K562 (cell line): ENCODE data around the gene TBC1D2. TPM values are rescaled to one million over a fixed set of nuclear protein-coding genes. Genes with fewer than 3 reads are reported as not detected.
A peak's percentile ranks its signal among the peaks of the same experiment; 100 is the strongest.

Source experiments
- DIDO1 ChIP-seq: fragments of 450-650 bp; IDR thresholded peaks from 2 replicates; pipeline ENCODE4 v1.6.1; 2016; ENCODE audit warnings: low read depth, missing biosample characterization, missing genetic modification characterization
- ELF1 ChIP-seq: fragments of 200-800 bp; sonication (Bioruptor generic); IDR thresholded peaks from 2 replicates; pipeline ENCODE4 v1.6.1; 2016; ENCODE audit warnings: missing genetic modification characterization, missing compliant biosample characterization
- GTF2A2 ChIP-seq: IDR thresholded peaks from 2 replicates; pipeline ENCODE4 v1.6.1; 2016; ENCODE audit warnings: mild to moderate bottlenecking, missing genetic modification characterization, missing compliant biosample characterization
- MYNN ChIP-seq, 2 experiments: sonication (generic); formaldehyde crosslinking in 1 of 2; IDR thresholded peaks; 2 replicates each; pipeline versions ENCODE4 v1.5.0 to v1.6.1; 2016 to 2020; ENCODE audit warnings: antibody characterized with exemption in 1 of 2, missing genetic modification reagents in 1 of 2
- RBFOX2 ChIP-seq: fragments of 200-400 bp; formaldehyde crosslinking; IDR thresholded peaks from 2 replicates; pipeline ENCODE4 v1.6.1; 2017; ENCODE audit warnings: low read depth, mild to moderate bottlenecking, low read length, moderate library complexity
- RCOR1 ChIP-seq, 2 experiments: IDR thresholded peaks; 2 replicates each; pipeline ENCODE4 v1.6.1; 2012; ENCODE audit warnings: low read depth in 2 of 2, low read length in 2 of 2, borderline replicate concordance in 1 of 2, improper control_type of control experiment in 1 of 2
- SIRT6 ChIP-seq: IDR thresholded peaks from one replicate; pipeline ENCODE4 v1.6.1; 2012; ENCODE audit warnings: low read depth, mild to moderate bottlenecking, control low read depth, inconsistent platforms, low read length, moderate library complexity
- U2AF1 ChIP-seq: fragments of 200-400 bp; formaldehyde crosslinking; optimal IDR thresholded peaks from 2 replicates; pipeline ENCODE3; 2017; ENCODE audit warnings: mild to moderate bottlenecking, low read depth, low read length, moderate library complexity
- ZNF644 ChIP-seq: fragments of 200-800 bp; sonication (Bioruptor generic); IDR thresholded peaks from 2 replicates; pipeline ENCODE4 v1.6.1; 2016; ENCODE audit warnings: low read depth, missing genetic modification characterization, missing compliant biosample characterization
- ZNF707 ChIP-seq: fragments of 250-450 bp; sonication (Bioruptor Pico); conservative IDR thresholded peaks from 2 replicates; pipeline ENCODE4 v1.8.0; 2022; ENCODE audit warnings: inconsistent platforms, mild to moderate bottlenecking, moderate library complexity
- polyA plus RNA-seq, 8 experiments: library from polyadenylated mRNA; depleted of rRNA in 4 of 8; stranded (reverse) in 5 of 8; unstranded in 3 of 8; fragments of >200 nt; fragmentation: Nextera tagmentation in 2 of 8; fragmentation: Illumina TruSeq in 1 of 8; extraction: Ambion mirVana in 2 of 8; extraction: Trizol in 1 of 8; gene quantifications; 2 replicates each; pipeline versions ENCODE4 v1.2.1 to v1.2.3, GENCODE V29; 2011 to 2014; ENCODE audit warnings: inconsistent platforms in 1 of 8, missing spikeins in 1 of 8
- total RNA-seq, 7 experiments: library from RNA; depleted of rRNA in 6 of 7; stranded (reverse); fragments of >200 nt in 6 of 7; fragmentation: Illumina TruSeq in 2 of 7; extraction: Trizol in 2 of 7; gene quantifications; 2 replicates each; pipeline versions ENCODE4 v1.2.1 to v1.2.3, GENCODE V29; 2011 to 2021; ENCODE audit warnings: low replicate concordance in 1 of 7
- TF ChIP-seq, protein P1 (sequence below): IDR thresholded peaks from 2 replicates; pipeline ENCODE4 v1.6.1; 2016; ENCODE audit warnings: missing genetic modification characterization, missing compliant biosample characterization
- TF ChIP-seq, protein P2 (sequence below): sonication (generic); formaldehyde crosslinking; IDR thresholded peaks from 2 replicates; pipeline ENCODE4 v1.8.1; 2022; ENCODE audit warnings: missing genetic modification reagents
- TF ChIP-seq, protein P3 (sequence below), 2 experiments: IDR thresholded peaks; 2 replicates each; pipeline ENCODE4 v1.6.1; 2011; ENCODE audit warnings: borderline replicate concordance in 1 of 2, control low read depth in 1 of 2, low read depth in 1 of 2, low read length in 1 of 2, mild to moderate bottlenecking in 1 of 2, mixed read lengths in 1 of 2, moderate library complexity in 1 of 2; ENCODE audit not compliant: insufficient read depth in 1 of 2, insufficient read length in 1 of 2, poor library complexity in 1 of 2, severe bottlenecking in 1 of 2; ENCODE audit errors: extremely low read depth in 1 of 2
- TF ChIP-seq, protein P4 (sequence below): IDR thresholded peaks from 3 replicates; pipeline ENCODE4 v1.6.1; 2011; ENCODE audit warnings: borderline replicate concordance, mild to moderate bottlenecking; ENCODE audit not compliant: insufficient read length, insufficient read depth
- TF ChIP-seq, protein P5 (sequence below): fragments of 450-650 bp; IDR thresholded peaks from 2 replicates; pipeline ENCODE4 v1.6.1; 2018; ENCODE audit not compliant: partially characterized antibody
- TF ChIP-seq, protein P6 (sequence below): sonication (generic); formaldehyde crosslinking; IDR thresholded peaks from 2 replicates; pipeline ENCODE4 v1.8.0; 2022; ENCODE audit warnings: mild to moderate bottlenecking, missing genetic modification reagents

Gene TBC1D2
- total and polyA plus RNA-seq, 9 of the 15 experiments (the other 6 are each of a cell fraction or from before 2014, with no cell fraction given) = 0.10 to 7.0 (median 2.5) TPM

DNA sequence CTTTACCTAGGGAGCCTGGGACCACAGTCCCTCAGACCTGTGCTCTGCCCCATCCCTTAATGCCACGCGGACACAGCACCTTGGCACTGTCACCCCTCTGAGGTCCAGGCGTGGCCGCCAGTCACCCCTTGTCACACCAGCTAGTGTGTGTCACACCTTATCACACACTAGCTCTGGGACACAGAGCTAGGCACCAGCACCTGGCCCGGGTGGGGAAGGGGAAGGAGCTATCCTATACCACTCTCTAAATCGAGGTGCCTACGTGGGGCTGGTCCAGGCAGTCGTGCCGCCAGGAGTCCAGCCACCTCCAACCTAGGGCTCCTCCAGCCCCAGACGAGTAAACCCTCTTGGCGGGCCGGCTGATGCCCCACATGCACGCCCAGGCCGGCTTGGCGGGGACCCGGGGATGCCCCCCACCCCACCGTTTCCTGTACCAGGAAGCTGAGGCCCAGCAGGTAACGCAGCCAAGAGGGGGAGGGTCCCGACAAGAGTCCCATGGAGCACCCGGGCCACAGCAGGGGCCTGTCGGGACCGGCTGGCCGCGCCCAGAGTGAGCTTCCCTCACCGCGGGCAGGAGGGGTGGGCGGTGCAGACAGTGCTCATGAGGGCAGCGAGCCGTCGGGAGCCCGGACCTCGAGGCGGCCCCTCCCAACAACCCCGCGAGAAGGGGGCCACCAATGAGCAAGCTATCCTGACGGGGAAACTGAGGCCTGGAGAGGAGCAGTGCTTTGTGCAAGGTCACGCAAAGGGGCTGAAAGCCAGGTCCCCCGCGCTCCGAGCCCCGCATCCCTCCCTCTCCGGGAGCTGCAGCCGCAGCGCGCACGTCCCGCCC lies 63.6 kb downstream of the TBC1D2 start (continued):
- TF ChIP-seq, protein P1, sequence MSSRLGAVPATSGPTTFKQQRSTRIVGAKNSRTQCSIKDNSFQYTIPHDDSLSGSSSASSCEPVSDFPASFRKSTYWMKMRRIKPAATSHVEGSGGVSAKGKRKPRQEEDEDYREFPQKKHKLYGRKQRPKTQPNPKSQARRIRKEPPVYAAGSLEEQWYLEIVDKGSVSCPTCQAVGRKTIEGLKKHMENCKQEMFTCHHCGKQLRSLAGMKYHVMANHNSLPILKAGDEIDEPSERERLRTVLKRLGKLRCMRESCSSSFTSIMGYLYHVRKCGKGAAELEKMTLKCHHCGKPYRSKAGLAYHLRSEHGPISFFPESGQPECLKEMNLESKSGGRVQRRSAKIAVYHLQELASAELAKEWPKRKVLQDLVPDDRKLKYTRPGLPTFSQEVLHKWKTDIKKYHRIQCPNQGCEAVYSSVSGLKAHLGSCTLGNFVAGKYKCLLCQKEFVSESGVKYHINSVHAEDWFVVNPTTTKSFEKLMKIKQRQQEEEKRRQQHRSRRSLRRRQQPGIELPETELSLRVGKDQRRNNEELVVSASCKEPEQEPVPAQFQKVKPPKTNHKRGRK (tag) = no peak
- TF ChIP-seq ELF1 (tag) = no peak
- no peak for TF ChIP-seq U2AF1
- TF ChIP-seq RCOR1 (IDR thresholded peaks at IDR 0.05; ENCODE audit: borderline replicate concordance in 1 of 2, low read depth in 2 of 2, low read length in 2 of 2) = no peak
- TF ChIP-seq DIDO1 (tag) = no peak
- TF ChIP-seq, protein P2, sequence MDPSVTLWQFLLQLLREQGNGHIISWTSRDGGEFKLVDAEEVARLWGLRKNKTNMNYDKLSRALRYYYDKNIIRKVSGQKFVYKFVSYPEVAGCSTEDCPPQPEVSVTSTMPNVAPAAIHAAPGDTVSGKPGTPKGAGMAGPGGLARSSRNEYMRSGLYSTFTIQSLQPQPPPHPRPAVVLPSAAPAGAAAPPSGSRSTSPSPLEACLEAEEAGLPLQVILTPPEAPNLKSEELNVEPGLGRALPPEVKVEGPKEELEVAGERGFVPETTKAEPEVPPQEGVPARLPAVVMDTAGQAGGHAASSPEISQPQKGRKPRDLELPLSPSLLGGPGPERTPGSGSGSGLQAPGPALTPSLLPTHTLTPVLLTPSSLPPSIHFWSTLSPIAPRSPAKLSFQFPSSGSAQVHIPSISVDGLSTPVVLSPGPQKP = no peak
- TF ChIP-seq, protein P3, sequence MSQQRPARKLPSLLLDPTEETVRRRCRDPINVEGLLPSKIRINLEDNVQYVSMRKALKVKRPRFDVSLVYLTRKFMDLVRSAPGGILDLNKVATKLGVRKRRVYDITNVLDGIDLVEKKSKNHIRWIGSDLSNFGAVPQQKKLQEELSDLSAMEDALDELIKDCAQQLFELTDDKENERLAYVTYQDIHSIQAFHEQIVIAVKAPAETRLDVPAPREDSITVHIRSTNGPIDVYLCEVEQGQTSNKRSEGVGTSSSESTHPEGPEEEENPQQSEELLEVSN (IDR thresholded peaks at IDR 0.05; ENCODE audit: borderline replicate concordance in 1 of 2, extremely low read depth in 1 of 2, insufficient read depth in 1 of 2, insufficient read length in 1 of 2, low read depth in 1 of 2, low read length in 1 of 2, poor library complexity in 1 of 2, severe bottlenecking in 1 of 2) = peak in 1 of 2 experiments; percentile 27
- TF ChIP-seq ZNF707 (CRISPR knock-in tag) = no peak
- TF ChIP-seq MYNN (IDR thresholded peaks at IDR 0.05) = no peak
- no peak for TF ChIP-seq MYNN (CRISPR knock-in tag; IDR thresholded peaks at IDR 0.05)
- TF ChIP-seq, protein P4, sequence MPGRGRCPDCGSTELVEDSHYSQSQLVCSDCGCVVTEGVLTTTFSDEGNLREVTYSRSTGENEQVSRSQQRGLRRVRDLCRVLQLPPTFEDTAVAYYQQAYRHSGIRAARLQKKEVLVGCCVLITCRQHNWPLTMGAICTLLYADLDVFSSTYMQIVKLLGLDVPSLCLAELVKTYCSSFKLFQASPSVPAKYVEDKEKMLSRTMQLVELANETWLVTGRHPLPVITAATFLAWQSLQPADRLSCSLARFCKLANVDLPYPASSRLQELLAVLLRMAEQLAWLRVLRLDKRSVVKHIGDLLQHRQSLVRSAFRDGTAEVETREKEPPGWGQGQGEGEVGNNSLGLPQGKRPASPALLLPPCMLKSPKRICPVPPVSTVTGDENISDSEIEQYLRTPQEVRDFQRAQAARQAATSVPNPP = no peak
- 0 out of 2 replicates have a peak, but pooled peaks have one; percentile 9 for TF ChIP-seq RBFOX2
- TF ChIP-seq, protein P5, sequence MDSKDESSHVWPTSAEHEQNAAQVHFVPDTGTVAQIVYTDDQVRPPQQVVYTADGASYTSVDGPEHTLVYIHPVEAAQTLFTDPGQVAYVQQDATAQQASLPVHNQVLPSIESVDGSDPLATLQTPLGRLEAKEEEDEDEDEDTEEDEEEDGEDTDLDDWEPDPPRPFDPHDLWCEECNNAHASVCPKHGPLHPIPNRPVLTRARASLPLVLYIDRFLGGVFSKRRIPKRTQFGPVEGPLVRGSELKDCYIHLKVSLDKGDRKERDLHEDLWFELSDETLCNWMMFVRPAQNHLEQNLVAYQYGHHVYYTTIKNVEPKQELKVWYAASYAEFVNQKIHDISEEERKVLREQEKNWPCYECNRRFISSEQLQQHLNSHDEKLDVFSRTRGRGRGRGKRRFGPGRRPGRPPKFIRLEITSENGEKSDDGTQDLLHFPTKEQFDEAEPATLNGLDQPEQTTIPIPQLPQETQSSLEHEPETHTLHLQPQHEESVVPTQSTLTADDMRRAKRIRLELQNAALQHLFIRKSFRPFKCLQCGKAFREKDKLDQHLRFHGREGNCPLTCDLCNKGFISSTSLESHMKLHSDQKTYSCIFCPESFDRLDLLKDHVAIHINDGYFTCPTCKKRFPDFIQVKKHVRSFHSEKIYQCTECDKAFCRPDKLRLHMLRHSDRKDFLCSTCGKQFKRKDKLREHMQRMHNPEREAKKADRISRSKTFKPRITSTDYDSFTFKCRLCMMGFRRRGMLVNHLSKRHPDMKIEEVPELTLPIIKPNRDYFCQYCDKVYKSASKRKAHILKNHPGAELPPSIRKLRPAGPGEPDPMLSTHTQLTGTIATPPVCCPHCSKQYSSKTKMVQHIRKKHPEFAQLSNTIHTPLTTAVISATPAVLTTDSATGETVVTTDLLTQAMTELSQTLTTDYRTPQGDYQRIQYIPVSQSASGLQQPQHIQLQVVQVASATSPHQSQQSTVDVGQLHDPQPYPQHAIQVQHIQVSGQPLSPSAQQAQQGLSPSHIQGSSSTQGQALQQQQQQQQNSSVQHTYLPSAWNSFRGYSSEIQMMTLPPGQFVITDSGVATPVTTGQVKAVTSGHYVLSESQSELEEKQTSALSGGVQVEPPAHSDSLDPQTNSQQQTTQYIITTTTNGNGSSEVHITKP = no peak
- TF ChIP-seq, protein P6, sequence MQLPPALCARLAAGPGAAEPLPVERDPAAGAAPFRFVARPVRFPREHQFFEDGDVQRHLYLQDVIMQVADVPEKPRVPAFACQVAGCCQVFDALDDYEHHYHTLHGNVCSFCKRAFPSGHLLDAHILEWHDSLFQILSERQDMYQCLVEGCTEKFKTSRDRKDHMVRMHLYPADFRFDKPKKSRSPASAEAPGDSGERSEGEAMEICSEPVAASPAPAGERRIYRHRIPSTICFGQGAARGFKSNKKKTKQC (CRISPR knock-in tag) = no peak
- no peak for TF ChIP-seq SIRT6
- no peak for TF ChIP-seq ZNF644
- TF ChIP-seq GTF2A2 (tag) = no peak
